Endothelial cell of umbilical vein (primary cell): ENCODE measurements around the gene LACTB. TPM values are rescaled to one million over a fixed set of nuclear protein-coding genes. Genes with fewer than 3 reads are reported as not detected.
A peak's percentile ranks its signal among the peaks of the same experiment; 100 is the strongest.

Experiments
- BruUV-seq: library from RNA; stranded (reverse); fragments of 400-500 nt; replicated peaks from 2 replicates; lab custom pipeline; 2021; lab: Mats Ljungman, UMichigan
- CTCF ChIA-PET: fragments of 300-600, 350-600 bp; sonication (Branson Sonifier 250); formaldehyde crosslinking; loops from one replicate; lab custom pipeline; 2021; ENCODE audit warnings: antibody characterized with exemption, inconsistent platforms; lab: Charles Lee
- POLR2A ChIA-PET: fragments of 300-600, 350-600 bp; sonication (Branson Sonifier 250); formaldehyde crosslinking; loops from one replicate; lab custom pipeline; 2021; ENCODE audit warnings: antibody characterized with exemption, inconsistent platforms; lab: Charles Lee
- DNase-seq: peaks from one replicate; pipeline ENCODE4 v3.0.0-alpha.2; 2011; ENCODE audit warnings: low read depth, low spot score
- FAIRE-seq: peaks from 2 replicates; lab custom pipeline; 2011; peaks lifted over from hg19 to GRCh38; lab: Jason Lieb, UNC
- H2AFZ ChIP-seq: 2 replicates; pipeline ENCODE4 v1.6.0; 2012; ENCODE audit warnings: low read depth, low read length, control low read depth, inconsistent platforms
- H3K27ac ChIP-seq: 2 replicates; pipeline ENCODE4 v1.5.1; 2011; ENCODE audit warnings: low read depth, mild to moderate bottlenecking, control low read depth, low read length, moderate library complexity; ENCODE audit not compliant: insufficient read depth
- H3K27me3 ChIP-seq, 2 experiments: 2 replicates each; pipeline versions ENCODE4 v1.6.0 to v1.6.1; 2011; ENCODE audit warnings: low read length in 2 of 2, mixed read lengths in 1 of 2; ENCODE audit not compliant: control insufficient read depth in 2 of 2, insufficient read depth in 2 of 2
- H3K36me3 ChIP-seq, 2 experiments: 2 replicates in 1 of 2; 3 replicates in 1 of 2; pipeline ENCODE4 v1.5.1; 2011; ENCODE audit warnings: low read length in 2 of 2, mild to moderate bottlenecking in 1 of 2, moderate library complexity in 1 of 2; ENCODE audit not compliant: control insufficient read depth in 2 of 2, insufficient read depth in 2 of 2; ENCODE audit errors: extremely low read depth in 1 of 2
- H3K4me1 ChIP-seq: 3 replicates; pipeline ENCODE4 v1.5.1; 2011; ENCODE audit warnings: mild to moderate bottlenecking, low read length; ENCODE audit not compliant: control insufficient read depth, insufficient read depth; ENCODE audit errors: extremely low read depth
- H3K4me2 ChIP-seq: 2 replicates; pipeline ENCODE4 v1.6.1; 2011; ENCODE audit warnings: low read length, control low read depth, mixed read lengths; ENCODE audit not compliant: insufficient read depth
- H3K4me3 ChIP-seq, 3 experiments: fragments of 200-600 bp in 1 of 3; sonication (generic), shearing (Covaris generic) in 1 of 3; replicated peaks in 1 of 3; 2 replicates each; pipeline ENCODE4 v1.5.1; 2011 to 2016; ENCODE audit warnings: control low read depth in 3 of 3, low read length in 3 of 3, mild to moderate bottlenecking in 2 of 3, inconsistent platforms in 1 of 3, low read depth in 1 of 3, moderate library complexity in 1 of 3; ENCODE audit not compliant: insufficient read depth in 1 of 3
- H3K79me2 ChIP-seq: 2 replicates; pipeline ENCODE4 v1.6.0; 2012; ENCODE audit warnings: low read length, inconsistent platforms; ENCODE audit not compliant: control insufficient read depth, insufficient read depth
- H3K9ac ChIP-seq: replicated peaks from 2 replicates; pipeline ENCODE3; 2011; ENCODE audit warnings: low read length, control low read depth; ENCODE audit not compliant: insufficient read depth; ENCODE audit errors: extremely low read depth
- H3K9me1 ChIP-seq: replicated peaks from 3 replicates; pipeline ENCODE4 v1.6.0; 2011; ENCODE audit warnings: mild to moderate bottlenecking, low read length; ENCODE audit not compliant: control insufficient read depth, insufficient read depth; ENCODE audit errors: extremely low read depth
- H3K9me3 ChIP-seq: replicated peaks from 2 replicates; pipeline ENCODE4 v1.5.1; 2012; ENCODE audit warnings: low read length, inconsistent platforms; ENCODE audit not compliant: control insufficient read depth, insufficient read depth
- H4K20me1 ChIP-seq: replicated peaks from 2 replicates; pipeline ENCODE3; 2011; ENCODE audit warnings: mild to moderate bottlenecking, low read length; ENCODE audit not compliant: control insufficient read depth, insufficient read depth; ENCODE audit errors: extremely low read depth
- CTCF ChIP-seq, 2 donors: IDR thresholded peaks; 1 replicate in 1 of 2; 2 replicates in 1 of 2; pipeline ENCODE4 v1.5.1; 2011; ENCODE audit warnings: low read length in 2 of 2, mild to moderate bottlenecking in 2 of 2, moderate library complexity in 2 of 2, control low read depth in 1 of 2, inconsistent platforms in 1 of 2, low read depth in 1 of 2; ENCODE audit not compliant: insufficient read depth in 1 of 2; ENCODE audit errors: extremely low read depth in 1 of 2
- EZH2 ChIP-seq: IDR thresholded peaks from 2 replicates; pipeline ENCODE4 v1.6.1; 2012; ENCODE audit warnings: borderline replicate concordance, low read depth, mild to moderate bottlenecking, moderate library complexity, low read length, inconsistent platforms; ENCODE audit not compliant: severe bottlenecking
- FOS ChIP-seq: IDR thresholded peaks from 2 replicates; pipeline ENCODE4 v1.6.1; 2011; ENCODE audit warnings: mild to moderate bottlenecking, low read length, moderate library complexity, borderline replicate concordance; ENCODE audit not compliant: insufficient read depth
- GATA2 ChIP-seq: IDR thresholded peaks from 2 replicates; pipeline ENCODE4 v1.7.0; 2011; ENCODE audit warnings: low read depth, mild to moderate bottlenecking, moderate library complexity, mixed read lengths, low read length; ENCODE audit not compliant: insufficient read length, insufficient read depth
- JUN ChIP-seq: IDR thresholded peaks from 2 replicates; pipeline ENCODE4 v1.6.1; 2011; ENCODE audit warnings: borderline replicate concordance, low read depth; ENCODE audit not compliant: insufficient read length, insufficient read depth
- MAX ChIP-seq: IDR thresholded peaks from 2 replicates; pipeline ENCODE4 v1.6.1; 2011; ENCODE audit not compliant: insufficient read depth, insufficient read length
- MYC ChIP-seq: IDR thresholded peaks from one replicate; pipeline ENCODE4 v1.6.1; 2011; ENCODE audit warnings: mild to moderate bottlenecking, low read depth, low read length
- POLR2A ChIP-seq: IDR thresholded peaks from 2 replicates; pipeline ENCODE4 v1.6.1; 2012; ENCODE audit warnings: low read depth, mild to moderate bottlenecking, control low read depth, low read length
- POLR2AphosphoS5 ChIP-seq: IDR thresholded peaks from 2 replicates; pipeline ENCODE4 v1.6.1; 2012; ENCODE audit warnings: low read depth, mild to moderate bottlenecking, control low read depth, low read length, moderate library complexity; ENCODE audit not compliant: insufficient read depth
- dilution Hi-C: fragments of 300-500 bp; cut with MboI; formaldehyde crosslinking; loops from one replicate; pipeline ENCODE4 v1.15.0; 2019; ENCODE audit warnings: low sequenced_read_pairs; ENCODE audit not compliant: extremely low pct_ligation_motif_present
- intact Hi-C: fragments of 100-400 bp; cut with micrococcal nuclease; formaldehyde crosslinking; loops from one replicate; pipeline ENCODE4 v1.10.0; 2022
- polyA plus RNA-seq, 4 experiments: library from polyadenylated mRNA; depleted of rRNA in 3 of 4; stranded (reverse) in 3 of 4; unstranded in 1 of 4; fragments of >200 nt; gene quantifications; 2 replicates each; pipeline versions ENCODE4 v1.2.1 to v1.2.3, GENCODE V29; 2011 to 2012; ENCODE audit warnings: missing spikeins in 1 of 4
- total RNA-seq: library from RNA; stranded (reverse); gene quantifications from 2 replicates; pipeline ENCODE4 v1.2.3, GENCODE V29; 2021

LACTB gene
- total and polyA plus RNA-seq, 2 donors (not counting 3 experiments of a cell fraction or from before 2014, with no cell fraction given), result 14.0 to 26.1 TPM

DNA sequence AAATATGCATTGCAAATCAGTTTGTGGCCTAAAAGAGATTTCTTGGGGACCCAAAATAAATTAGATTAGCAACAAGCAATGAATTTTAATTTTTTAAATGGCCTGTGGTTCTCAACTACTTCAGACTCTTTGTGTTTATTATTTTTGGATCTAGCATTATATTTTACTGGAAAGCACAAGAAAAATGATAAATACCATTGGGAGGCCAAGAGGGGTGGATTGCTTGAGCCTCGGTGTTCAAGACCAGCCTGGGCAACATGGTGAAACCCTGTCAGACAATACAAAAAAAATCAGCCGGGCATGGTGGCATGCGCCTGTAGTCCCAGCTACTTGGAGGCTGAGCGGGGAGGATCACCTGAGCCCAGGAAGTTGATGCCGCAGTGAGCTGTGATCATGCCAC lies 13.6 kb downstream of the LACTB start:
- Histone ChIP-seq H3K36me3 (no peaks in the 10 kb centered on the region), H3K4me3 (no peak overlapping the region), H3K4me2 (peak overlapping the region; percentile 27), H3K9me3 (no peaks in the 10 kb centered on the region), H2AFZ (no peak overlapping the region), H3K27me3 (no peaks in the 10 kb centered on the region), H3K79me2 (no peaks in the 10 kb centered on the region), H3K9ac (peak overlapping the region; percentile 88), H3K4me1 (peaks cover 36% of the 10 kb centered on the region), H4K20me1 (no peaks in the 10 kb centered on the region), H3K27ac (peak overlapping the region; percentile 96), H3K9me1 (no peaks in the 10 kb centered on the region)
- ChIA-PET POLR2A (interaction anchor here (0.6 to 1.2 kb wide), 4 partner anchors 17 to 285 kb away, joined by 3 to 6 read pairs (median 4); partner anchors contain the start of gene RPS27L), CTCF (interaction anchor here (0.7 to 2.0 kb wide), 10 partner anchors 9 to 341 kb away, joined by 3 to 11 read pairs (median 6); partner anchors contain the start of gene RPS27L)
- BruUV-seq, result TSS peak; percentile 99
- FAIRE-seq (no peak), DNase-seq (no peak)
- dilution Hi-C loops, result no loop called here
- TF ChIP-seq FOS (no peak), MYC (no peak), CTCF (IDR thresholded peaks at IDR 0.05; ENCODE audit: extremely low read depth in 1 of 2, insufficient read depth in 1 of 2, low read depth in 1 of 2, low read length in 2 of 2) (no peak), POLR2AphosphoS5 (no peak)
- intact Hi-C loops, result loop anchor here (1.0 to 2.0 kb wide), 3 partner anchors 13 to 238 kb away; no protein-coding TSS in a partner anchor

- Histone ChIP-seq H4K20me1 (no peaks in the 10 kb centered on the region), H3K9me3 (no peaks in the 10 kb centered on the region), H2AFZ (no peak overlapping the region), H3K79me2 (no peaks in the 10 kb centered on the region), H3K9ac (peak overlapping the region; percentile 88), H3K4me3 (no peak overlapping the region), H3K9me1 (no peaks in the 10 kb centered on the region), H3K4me1 (peaks cover 36% of the 10 kb centered on the region), H3K36me3 (no peaks in the 10 kb centered on the region), H3K4me2 (peak overlapping the region; percentile 27), H3K27ac (peak overlapping the region; percentile 96), H3K27me3 (no peaks in the 10 kb centered on the region)
- peak; percentile 94 for DNase-seq
- no peak for TF ChIP-seq MYC
- no peak for TF ChIP-seq EZH2
- no peak for TF ChIP-seq MAX
- peak; percentile 84 for TF ChIP-seq FOS
- TF ChIP-seq JUN, result peak; percentile 95
- peak; percentile 56 for TF ChIP-seq GATA2
- TF ChIP-seq POLR2AphosphoS5, result peak; percentile 74
- TF ChIP-seq POLR2A, result peak; percentile 78
- no peak for TF ChIP-seq CTCF (IDR thresholded peaks at IDR 0.05; ENCODE audit: extremely low read depth in 1 of 2, insufficient read depth in 1 of 2, low read depth in 1 of 2, low read length in 2 of 2)
- dilution Hi-C loops (no loop called here), intact Hi-C loops (loop anchor here (1.0 to 2.0 kb wide), 5 partner anchors 14 to 239 kb away; no protein-coding TSS in a partner anchor)
- ChIA-PET CTCF (interaction anchor here (0.7 to 2.0 kb wide), 10 partner anchors 9 to 342 kb away, joined by 3 to 11 read pairs (median 6); partner anchors contain the start of gene RPS27L), POLR2A (interaction anchor here (0.6 to 1.2 kb wide), 4 partner anchors 16 to 285 kb away, joined by 3 to 6 read pairs (median 4); partner anchors contain the start of gene RPS27L)
- BruUV-seq, result no TSS peak
- peak; percentile 70 for FAIRE-seq
These were observed 14.1 kb downstream of the LACTB start for GRCh38 chr15:63135804-63136203.
